KMS-11 (cell line): ENCODE results near the gene HYAL1.

Experiments used
- H2AFZ ChIP-seq: fragments of 200-600 bp; sonication (generic); 2 replicates; pipeline ENCODE4 v1.6.1; 2016; ENCODE audit warnings: antibody characterized with exemption, mixed run types, low read depth
- H3K27ac ChIP-seq: fragments of 200-600 bp; sonication (generic); 2 replicates; pipeline ENCODE4 v1.6.1; 2016; ENCODE audit warnings: mild to moderate bottlenecking, mixed run types
- H3K27me3 ChIP-seq: fragments of 200-600 bp; sonication (generic); 2 replicates; pipeline ENCODE4 v1.6.1; 2017; ENCODE audit warnings: mild to moderate bottlenecking, low read depth, mixed run types, moderate library complexity; ENCODE audit not compliant: insufficient read depth
- H3K36me3 ChIP-seq: fragments of 200-600 bp; sonication (generic); 2 replicates; pipeline ENCODE4 v1.6.1; 2017; ENCODE audit warnings: mild to moderate bottlenecking, mixed run types; ENCODE audit not compliant: insufficient read depth
- H3K4me1 ChIP-seq: fragments of 200-600 bp; sonication (generic); 2 replicates; pipeline ENCODE4 v1.6.1; 2016; ENCODE audit warnings: mild to moderate bottlenecking, low read depth, mixed run types; ENCODE audit not compliant: poor library complexity, severe bottlenecking
- H3K4me2 ChIP-seq: fragments of 200-600 bp; sonication (generic); 2 replicates; pipeline ENCODE4 v1.7.0; 2016; ENCODE audit warnings: mild to moderate bottlenecking, mixed run types
- H3K4me3 ChIP-seq: fragments of 200-600 bp; sonication (generic); IDR thresholded peaks from 2 replicates; pipeline ENCODE4 v1.6.1; 2017; ENCODE audit warnings: low read depth, low read length, mixed read lengths; ENCODE audit not compliant: insufficient read depth
- H3K79me2 ChIP-seq: fragments of 200-600 bp; sonication (generic); 2 replicates; pipeline ENCODE4 v1.6.1; 2016; ENCODE audit warnings: low read depth, mixed run types; ENCODE audit not compliant: insufficient read depth
- H3K9ac ChIP-seq: fragments of 200-600 bp; sonication (generic); 2 replicates; pipeline ENCODE4 v1.6.1; 2016; ENCODE audit warnings: mild to moderate bottlenecking, mixed run types
- H4K20me1 ChIP-seq: fragments of 200-600 bp; sonication (generic); 2 replicates; pipeline ENCODE4 v1.6.1; 2016; ENCODE audit warnings: mild to moderate bottlenecking, mixed run types; ENCODE audit not compliant: insufficient read depth
- TF ChIP-seq, protein P1 (sequence below): fragments of 200-600 bp; sonication (generic); conservative IDR thresholded peaks from 2 replicates; pipeline ENCODE4 v1.6.1; 2017; ENCODE audit warnings: low read depth, mild to moderate bottlenecking, antibody characterized with exemption, low read length, moderate library complexity, mixed read lengths

Gene HYAL1

DNA sequence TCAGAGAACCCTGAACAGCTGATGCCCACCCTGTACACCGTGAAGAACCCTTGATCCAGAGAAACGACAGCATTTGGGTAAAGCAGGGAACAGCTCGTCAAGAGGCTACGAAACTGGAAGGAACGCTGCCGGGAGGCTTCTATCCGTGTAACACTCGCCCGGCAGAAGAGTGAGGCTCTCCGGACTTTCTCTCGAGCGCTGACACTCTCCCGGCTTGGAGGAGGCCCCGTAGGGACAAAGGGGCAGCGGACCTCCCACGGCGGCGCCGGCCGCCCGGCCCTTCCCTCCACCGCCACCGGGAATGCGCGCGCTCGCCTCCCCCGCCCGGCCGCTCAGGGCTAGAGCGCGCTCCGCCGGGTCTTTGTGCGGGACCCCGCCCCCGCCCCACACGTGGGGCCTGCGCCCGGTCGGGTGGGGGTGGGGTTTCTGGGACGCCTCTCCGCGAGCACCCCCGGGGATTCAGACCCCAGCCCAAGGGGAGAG is 17.5 kb upstream of the HYAL1 start:
- H3K27me3 ChIP-seq, result no peaks in the 10 kb centered on the region
- peak overlapping the region; percentile 78 for H3K9ac ChIP-seq
- no peak overlapping the region for H3K4me3 ChIP-seq
- TF ChIP-seq, protein P1, sequence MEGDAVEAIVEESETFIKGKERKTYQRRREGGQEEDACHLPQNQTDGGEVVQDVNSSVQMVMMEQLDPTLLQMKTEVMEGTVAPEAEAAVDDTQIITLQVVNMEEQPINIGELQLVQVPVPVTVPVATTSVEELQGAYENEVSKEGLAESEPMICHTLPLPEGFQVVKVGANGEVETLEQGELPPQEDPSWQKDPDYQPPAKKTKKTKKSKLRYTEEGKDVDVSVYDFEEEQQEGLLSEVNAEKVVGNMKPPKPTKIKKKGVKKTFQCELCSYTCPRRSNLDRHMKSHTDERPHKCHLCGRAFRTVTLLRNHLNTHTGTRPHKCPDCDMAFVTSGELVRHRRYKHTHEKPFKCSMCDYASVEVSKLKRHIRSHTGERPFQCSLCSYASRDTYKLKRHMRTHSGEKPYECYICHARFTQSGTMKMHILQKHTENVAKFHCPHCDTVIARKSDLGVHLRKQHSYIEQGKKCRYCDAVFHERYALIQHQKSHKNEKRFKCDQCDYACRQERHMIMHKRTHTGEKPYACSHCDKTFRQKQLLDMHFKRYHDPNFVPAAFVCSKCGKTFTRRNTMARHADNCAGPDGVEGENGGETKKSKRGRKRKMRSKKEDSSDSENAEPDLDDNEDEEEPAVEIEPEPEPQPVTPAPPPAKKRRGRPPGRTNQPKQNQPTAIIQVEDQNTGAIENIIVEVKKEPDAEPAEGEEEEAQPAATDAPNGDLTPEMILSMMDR, result no peak
- no peaks in the 10 kb centered on the region for H4K20me1 ChIP-seq
- H3K4me1 ChIP-seq, result peaks cover 4% of the 10 kb centered on the region
- peak overlapping the region; percentile 68; the same call in 1 of the 2 replicates for H3K27ac ChIP-seq
- H2AFZ ChIP-seq, result peak overlapping the region; percentile 71
- no peaks in the 10 kb centered on the region for H3K36me3 ChIP-seq
- H3K79me2 ChIP-seq, result no peaks in the 10 kb centered on the region
- peak overlapping the region; percentile 78 for H3K4me2 ChIP-seq

DNA sequence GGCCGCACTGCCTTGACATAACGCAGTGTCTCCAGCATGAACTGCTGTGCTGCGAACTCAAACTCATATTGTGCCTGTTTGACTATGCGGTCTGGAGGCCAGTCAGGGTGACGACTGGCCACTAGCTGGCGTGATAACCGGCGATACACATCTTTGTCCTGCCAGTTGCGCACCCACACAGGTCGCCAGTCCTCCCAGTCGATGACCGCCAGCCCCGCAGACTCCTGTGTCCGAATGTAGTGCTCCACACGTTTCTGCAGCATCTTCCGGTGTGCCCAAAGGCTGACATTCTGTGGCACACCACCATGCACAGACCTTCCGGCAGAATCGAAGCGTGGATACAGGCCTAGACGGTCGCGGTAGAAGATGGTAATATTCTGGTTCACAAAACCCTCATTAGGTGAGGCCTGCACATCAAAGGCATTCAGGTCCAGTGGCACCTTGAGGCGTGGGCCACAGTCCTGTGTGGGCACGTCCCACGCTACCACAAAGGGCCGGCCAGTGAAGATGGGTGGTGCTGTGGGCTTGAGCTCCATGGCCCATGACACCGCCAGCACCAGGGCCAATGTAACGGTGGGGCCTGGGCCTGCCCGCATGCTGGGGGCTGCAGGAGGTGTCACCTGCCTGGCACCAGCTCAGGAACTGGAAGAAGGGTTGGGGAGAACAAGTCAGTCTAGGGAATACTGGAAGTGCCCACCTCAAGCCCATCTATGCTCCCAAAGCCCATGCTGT is 16.7 kb upstream of the HYAL1 start:
- H3K4me3 ChIP-seq, result no peak overlapping the region
- H3K9ac ChIP-seq, result peak overlapping the region; percentile 78; the same call in 1 of the 2 replicates
- H3K27ac ChIP-seq, result no peak overlapping the region; the same call in 1 of the 2 replicates
- no peaks in the 10 kb centered on the region for H3K36me3 ChIP-seq
- no peaks in the 10 kb centered on the region for H4K20me1 ChIP-seq
- TF ChIP-seq, protein P1, result no peak
- H3K79me2 ChIP-seq, result no peaks in the 10 kb centered on the region
- peak overlapping the region; percentile 78 for H3K4me2 ChIP-seq
- no peak overlapping the region for H2AFZ ChIP-seq
- H3K4me1 ChIP-seq, result peaks cover 4% of the 10 kb centered on the region
- no peaks in the 10 kb centered on the region for H3K27me3 ChIP-seq

- Histone ChIP-seq H4K20me1 (no peaks in the 10 kb centered on the region), H2AFZ (no peak overlapping the region), H3K27me3 (no peaks in the 10 kb centered on the region), H3K4me2 (no peak overlapping the region), H3K79me2 (no peaks in the 10 kb centered on the region), H3K4me1 (peaks cover 4% of the 10 kb centered on the region), H3K9ac (no peak overlapping the region), H3K27ac (no peak overlapping the region), H3K36me3 (no peaks in the 10 kb centered on the region), H3K4me3 (no peak overlapping the region)
- TF ChIP-seq, protein P1, result no peak
Measured at GRCh38 chr3:50319181-50319893, 16.0 kb upstream of the HYAL1 start.

DNA sequence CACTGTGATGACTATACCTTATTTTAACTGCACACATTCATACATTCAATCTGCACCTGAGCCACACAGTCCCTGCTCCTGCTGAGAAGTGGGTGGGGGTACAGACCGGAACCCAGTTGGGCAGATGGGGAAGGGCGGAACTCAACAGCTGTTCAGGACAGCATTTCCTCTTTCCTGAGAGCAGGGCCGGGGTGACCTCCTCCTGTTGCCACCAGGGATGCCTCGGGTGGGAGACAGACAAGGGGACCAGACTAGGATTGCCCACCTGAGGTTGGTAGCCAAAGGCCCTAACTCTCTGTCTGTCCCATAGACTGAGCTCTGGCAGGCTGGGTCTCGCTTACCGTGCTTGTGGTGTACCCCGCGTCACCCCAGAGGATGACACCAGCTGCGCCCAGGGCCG is 15.2 kb upstream of the HYAL1 start:
- Histone ChIP-seq H2AFZ (no peak overlapping the region), H3K4me1 (peaks cover 4% of the 10 kb centered on the region), H3K27ac (no peak overlapping the region), H3K27me3 (no peaks in the 10 kb centered on the region), H3K4me2 (no peak overlapping the region), H3K9ac (no peak overlapping the region), H3K4me3 (no peak overlapping the region), H4K20me1 (no peaks in the 10 kb centered on the region), H3K79me2 (no peaks in the 10 kb centered on the region), H3K36me3 (no peaks in the 10 kb centered on the region)
- TF ChIP-seq, protein P1, result no peak
